IPS DF 6.9 (cell line): ENCODE results near the gene DCLK1.

Experiments used
- DNase-seq: peaks from one replicate; pipeline ENCODE4 v3.0.0-alpha.2; 2013; ENCODE audit warnings: low read depth, low spot score
- H3K27ac ChIP-seq: one replicate; pipeline ENCODE4 v1.5.1; 2013; ENCODE audit warnings: low read length, control low read depth
- H3K27me3 ChIP-seq: 2 replicates; pipeline ENCODE4 v1.6.1; 2013; ENCODE audit warnings: mild to moderate bottlenecking, low read length; ENCODE audit not compliant: control insufficient read depth, insufficient read depth
- H3K36me3 ChIP-seq: 2 replicates; pipeline ENCODE4 v1.6.1; 2013; ENCODE audit warnings: low read length; ENCODE audit not compliant: control insufficient read depth, insufficient read depth
- H3K4me1 ChIP-seq: 2 replicates; pipeline ENCODE4 v1.6.1; 2013; ENCODE audit warnings: low read length; ENCODE audit not compliant: control insufficient read depth, insufficient read depth
- H3K4me3 ChIP-seq: 2 replicates; pipeline ENCODE4 v1.5.1; 2013; ENCODE audit warnings: mild to moderate bottlenecking, low read length
- H3K9me3 ChIP-seq: 2 replicates; pipeline ENCODE4 v1.6.1; 2013; ENCODE audit warnings: low read length, inconsistent platforms; ENCODE audit not compliant: control insufficient read depth, insufficient read depth
- WGBS: extraction: QIAGEN DNeasy Blood & Tissue Kit; methylation state at CpG from one replicate; pipeline ENCODE4 v1.1.7; 2013; ENCODE audit warnings: mixed read lengths, missing lambda C conversion rate; ENCODE audit not compliant: insufficient read length, insufficient coverage; 5-methylcytosine and 5-hydroxymethylcytosine counted together

DCLK1 gene

DNA sequence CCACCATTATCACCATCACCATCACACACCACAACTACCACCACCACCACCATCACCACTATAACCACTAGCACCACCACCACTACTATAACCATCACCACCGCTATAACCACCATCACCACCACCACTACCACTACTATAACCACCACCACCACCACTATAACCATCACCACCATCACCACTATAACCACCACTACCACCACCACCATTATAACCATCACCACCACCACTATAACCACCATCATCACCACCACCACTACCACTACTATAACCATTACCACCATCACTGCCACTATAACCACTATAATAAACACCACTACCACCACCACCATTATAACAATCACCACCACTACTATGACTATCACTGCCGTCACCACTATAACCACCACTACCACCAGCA lies 173.2 kb downstream of the DCLK1 start:
- Histone ChIP-seq H3K27me3 (no peaks in the 10 kb centered on the region), H3K4me3 (no peak overlapping the region), H3K4me1 (no peaks in the 10 kb centered on the region), H3K36me3 (no peaks in the 10 kb centered on the region), H3K9me3 (no peaks in the 10 kb centered on the region), H3K27ac (no peak overlapping the region)
- no CpG with 5 or more reads among the region's 2 CpGs for WGBS
- no peak for DNase-seq

DNA sequence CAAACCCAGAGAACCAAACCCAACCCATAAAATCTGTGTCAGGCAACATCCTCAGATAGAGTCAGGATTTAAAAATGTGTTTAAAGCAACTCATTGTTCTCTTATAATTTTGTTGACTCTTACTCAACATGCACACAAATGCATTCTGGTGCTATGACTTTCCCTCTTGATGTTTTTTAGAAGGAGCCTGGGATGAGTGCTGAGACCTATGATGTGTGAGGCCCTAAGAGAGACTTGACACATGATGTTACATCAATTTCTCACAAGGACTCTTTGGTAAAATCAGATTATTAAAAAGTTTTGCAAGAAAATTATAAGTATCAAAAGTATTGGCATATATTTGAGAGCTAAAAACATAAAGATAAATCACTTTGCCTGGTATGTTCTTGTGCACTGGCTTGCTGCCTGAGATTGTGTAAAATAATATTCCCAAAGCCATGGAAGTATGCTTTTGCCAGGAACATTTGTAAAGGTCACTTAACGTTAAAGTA lies 173.9 kb downstream of the DCLK1 start:
- no peaks in the 10 kb centered on the region for H3K36me3 ChIP-seq
- no peak for DNase-seq
- no peaks in the 10 kb centered on the region for H3K9me3 ChIP-seq
- H3K4me1 ChIP-seq, result no peaks in the 10 kb centered on the region
- WGBS, result no CpG with 5 or more reads among the region's 1 CpG
- H3K4me3 ChIP-seq, result no peak overlapping the region
- H3K27ac ChIP-seq, result no peak overlapping the region
- no peaks in the 10 kb centered on the region for H3K27me3 ChIP-seq

DNA sequence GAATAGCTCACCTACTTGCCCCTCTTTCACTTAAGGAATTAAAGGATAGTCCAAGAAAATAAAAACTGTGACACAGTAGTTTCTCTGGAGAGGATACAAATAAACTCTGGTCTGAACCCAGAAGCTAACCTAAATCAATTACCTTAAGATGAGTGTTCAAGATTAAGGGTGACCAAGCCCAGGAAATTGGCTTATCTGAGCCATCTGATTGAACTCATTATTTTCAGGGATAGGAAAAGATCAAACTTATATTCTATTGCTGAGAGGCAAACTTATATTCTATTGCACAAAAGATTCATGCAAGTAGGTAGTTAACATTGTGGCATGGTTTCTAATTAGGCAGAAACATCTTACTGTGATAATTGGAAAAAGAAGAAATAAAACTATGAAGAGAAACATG lies 175.1 kb downstream of the DCLK1 start:
- H3K27ac ChIP-seq, result no peak overlapping the region
- no peak overlapping the region for H3K4me3 ChIP-seq
- no peaks in the 10 kb centered on the region for H3K4me1 ChIP-seq
- no peaks in the 10 kb centered on the region for H3K9me3 ChIP-seq
- DNase-seq, result no peak
- no peaks in the 10 kb centered on the region for H3K27me3 ChIP-seq
- no peaks in the 10 kb centered on the region for H3K36me3 ChIP-seq

DNA sequence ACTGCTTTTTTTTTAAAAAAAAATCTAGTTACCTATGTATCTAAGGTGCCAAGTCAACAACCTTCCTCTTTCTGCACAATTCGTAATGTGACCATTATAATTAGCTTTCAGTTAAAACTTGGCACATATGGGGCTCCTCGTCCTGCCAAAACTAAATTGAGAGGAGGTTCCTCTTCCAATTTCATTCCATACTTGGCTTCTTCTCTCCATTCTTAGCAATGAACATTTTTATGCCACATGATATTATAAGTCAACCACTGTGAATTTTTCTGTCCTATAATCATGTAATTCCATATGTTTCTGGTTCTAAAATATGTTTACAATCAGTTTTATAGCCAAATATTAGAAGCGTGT lies 177.0 kb downstream of the DCLK1 start:
- no CpG with 5 or more reads among the region's 3 CpGs for WGBS
- Histone ChIP-seq H3K27me3 (no peaks in the 10 kb centered on the region), H3K4me1 (no peaks in the 10 kb centered on the region), H3K4me3 (no peak overlapping the region), H3K9me3 (no peaks in the 10 kb centered on the region), H3K36me3 (no peaks in the 10 kb centered on the region), H3K27ac (no peak overlapping the region)
- DNase-seq, result no peak

DNA sequence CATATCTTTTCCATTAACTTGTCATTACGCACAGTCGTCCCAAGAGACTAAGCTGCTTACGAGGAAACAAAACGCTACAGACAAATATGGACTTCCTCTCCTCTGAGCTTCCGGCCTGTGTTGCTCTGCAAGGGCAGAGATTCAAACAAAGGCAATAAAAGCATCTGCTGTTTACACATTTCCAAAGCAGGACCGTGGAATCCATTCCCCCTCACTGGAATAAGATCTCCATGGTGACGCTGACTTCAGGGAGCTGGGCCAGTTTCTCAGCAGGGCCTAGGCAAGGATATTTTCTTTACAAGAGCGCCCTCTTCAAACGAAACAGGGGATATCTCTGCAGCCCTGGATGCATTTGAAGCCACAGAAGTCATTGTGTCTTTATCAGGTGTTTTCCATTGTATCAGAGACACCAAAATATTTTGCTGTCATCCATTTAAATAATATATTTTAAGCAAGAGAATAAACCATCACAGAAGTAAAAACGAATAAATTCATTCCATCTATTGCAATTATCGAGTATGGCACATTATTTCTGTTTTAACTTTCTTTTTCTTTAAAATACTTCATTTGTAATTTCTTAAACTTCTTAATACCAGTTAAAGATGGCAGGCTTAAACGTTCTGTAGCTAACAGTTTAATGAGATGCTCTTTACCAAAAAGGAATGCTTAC lies 177.5 kb downstream of the DCLK1 start:
- Histone ChIP-seq H3K27ac (no peak overlapping the region), H3K27me3 (no peaks in the 10 kb centered on the region), H3K36me3 (no peaks in the 10 kb centered on the region), H3K4me1 (no peaks in the 10 kb centered on the region), H3K4me3 (no peak overlapping the region), H3K9me3 (no peaks in the 10 kb centered on the region)
- DNase-seq, result peak; percentile 63
- no CpG with 5 or more reads among the region's 12 CpGs for WGBS

DNA sequence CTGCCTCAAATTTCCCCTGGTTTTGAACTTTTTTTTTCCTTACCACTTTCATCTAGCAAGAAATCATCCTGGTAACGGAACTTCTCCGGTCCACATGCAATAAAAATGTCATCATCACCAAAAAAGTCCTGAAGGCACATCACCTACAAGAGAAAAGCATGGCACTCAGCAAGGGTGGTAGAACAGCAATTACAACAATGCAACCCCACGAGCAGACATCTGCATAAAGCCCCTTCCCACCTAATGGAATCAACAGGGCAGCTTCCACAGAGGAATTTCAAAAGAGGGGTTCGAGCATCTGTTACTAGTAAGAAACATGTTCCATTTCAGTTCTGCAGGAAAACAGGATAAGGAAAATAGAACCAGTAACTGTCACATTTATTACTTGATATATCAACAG lies 183.9 kb downstream of the DCLK1 start:
- H3K27ac ChIP-seq, result no peak overlapping the region
- WGBS, result no CpG with 5 or more reads among the region's 4 CpGs
- no peaks in the 10 kb centered on the region for H3K9me3 ChIP-seq
- H3K27me3 ChIP-seq, result no peaks in the 10 kb centered on the region
- DNase-seq, result no peak
- H3K4me3 ChIP-seq, result no peak overlapping the region
- H3K4me1 ChIP-seq, result peaks cover 2% of the 10 kb centered on the region; the same call in 1 of the 2 replicates
- no peaks in the 10 kb centered on the region for H3K36me3 ChIP-seq

DNA sequence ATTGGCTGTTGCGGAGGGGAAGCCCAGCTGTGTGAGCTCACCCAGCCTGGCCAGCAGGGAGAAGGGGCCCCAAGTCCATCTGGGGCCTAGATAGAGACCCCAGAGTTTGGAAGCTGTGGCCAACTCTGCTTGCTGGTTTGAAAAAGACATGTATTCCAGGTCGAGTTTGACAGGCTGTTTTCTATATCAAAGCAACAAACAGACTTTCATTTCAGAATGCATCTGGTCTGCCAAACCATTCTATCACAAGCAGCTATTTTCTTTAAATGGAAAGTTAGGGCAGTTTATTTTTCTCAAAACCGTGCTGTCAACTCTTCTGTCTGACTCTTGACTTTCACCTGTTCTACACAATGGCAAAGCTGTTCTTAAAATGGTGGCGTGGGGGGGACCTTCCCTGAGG lies 185.8 kb downstream of the DCLK1 start:
- H3K27me3 ChIP-seq, result no peaks in the 10 kb centered on the region
- no peak for DNase-seq
- H3K36me3 ChIP-seq, result no peaks in the 10 kb centered on the region
- no peak overlapping the region for H3K4me3 ChIP-seq
- H3K9me3 ChIP-seq, result no peaks in the 10 kb centered on the region
- H3K4me1 ChIP-seq, result peaks cover 2% of the 10 kb centered on the region; the same call in 1 of the 2 replicates
- WGBS, result no CpG with 5 or more reads among the region's 4 CpGs
- no peak overlapping the region for H3K27ac ChIP-seq

DNA sequence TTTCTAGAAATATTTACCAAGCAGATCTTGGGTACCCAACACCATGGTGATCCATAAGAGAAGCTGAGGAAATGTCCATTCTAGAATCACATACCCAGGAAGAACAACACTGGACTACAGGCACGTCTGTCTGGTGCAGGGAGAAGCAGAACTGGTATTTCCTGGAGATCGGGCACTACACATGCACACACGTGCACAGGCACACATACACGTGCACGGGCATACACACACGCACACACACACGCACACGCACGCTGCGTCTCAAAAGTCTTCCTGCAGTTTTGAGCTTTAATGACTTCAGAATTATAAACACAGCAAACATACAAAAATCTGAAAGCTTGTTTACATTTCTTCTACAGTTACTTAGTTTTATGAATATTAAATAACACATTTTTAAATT lies 189.8 kb downstream of the DCLK1 start:
- no peak overlapping the region for H3K27ac ChIP-seq
- H3K27me3 ChIP-seq, result no peaks in the 10 kb centered on the region
- WGBS, result no CpG with 5 or more reads among the region's 10 CpGs
- no peaks in the 10 kb centered on the region for H3K9me3 ChIP-seq
- no peak overlapping the region for H3K4me3 ChIP-seq
- DNase-seq, result no peak
- H3K4me1 ChIP-seq, result no peaks in the 10 kb centered on the region
- H3K36me3 ChIP-seq, result no peaks in the 10 kb centered on the region

DNA sequence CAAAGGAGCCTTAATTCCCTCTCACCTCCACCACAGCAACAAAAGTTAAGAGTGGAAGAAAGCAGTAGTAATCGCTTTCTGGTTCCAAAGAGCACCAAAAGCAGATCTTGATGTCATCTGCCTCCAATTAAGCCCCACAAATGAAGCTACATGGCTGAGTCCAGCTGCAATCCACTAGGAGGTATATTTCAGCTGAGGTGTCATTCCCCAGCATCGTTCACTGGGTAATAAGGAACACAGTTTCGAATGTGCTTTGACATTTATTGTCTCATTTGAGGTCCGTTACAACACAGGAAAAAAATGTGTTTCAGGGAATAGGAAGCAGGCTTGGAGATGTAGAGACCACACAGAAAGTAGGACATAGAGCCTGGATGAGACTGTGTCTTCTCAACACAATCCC lies 190.4 kb downstream of the DCLK1 start:
- Histone ChIP-seq H3K27ac (no peak overlapping the region), H3K4me1 (no peaks in the 10 kb centered on the region), H3K36me3 (no peaks in the 10 kb centered on the region), H3K4me3 (no peak overlapping the region), H3K27me3 (no peaks in the 10 kb centered on the region), H3K9me3 (no peaks in the 10 kb centered on the region)
- DNase-seq, result no peak
- no CpG with 5 or more reads among the region's 4 CpGs for WGBS

DNA sequence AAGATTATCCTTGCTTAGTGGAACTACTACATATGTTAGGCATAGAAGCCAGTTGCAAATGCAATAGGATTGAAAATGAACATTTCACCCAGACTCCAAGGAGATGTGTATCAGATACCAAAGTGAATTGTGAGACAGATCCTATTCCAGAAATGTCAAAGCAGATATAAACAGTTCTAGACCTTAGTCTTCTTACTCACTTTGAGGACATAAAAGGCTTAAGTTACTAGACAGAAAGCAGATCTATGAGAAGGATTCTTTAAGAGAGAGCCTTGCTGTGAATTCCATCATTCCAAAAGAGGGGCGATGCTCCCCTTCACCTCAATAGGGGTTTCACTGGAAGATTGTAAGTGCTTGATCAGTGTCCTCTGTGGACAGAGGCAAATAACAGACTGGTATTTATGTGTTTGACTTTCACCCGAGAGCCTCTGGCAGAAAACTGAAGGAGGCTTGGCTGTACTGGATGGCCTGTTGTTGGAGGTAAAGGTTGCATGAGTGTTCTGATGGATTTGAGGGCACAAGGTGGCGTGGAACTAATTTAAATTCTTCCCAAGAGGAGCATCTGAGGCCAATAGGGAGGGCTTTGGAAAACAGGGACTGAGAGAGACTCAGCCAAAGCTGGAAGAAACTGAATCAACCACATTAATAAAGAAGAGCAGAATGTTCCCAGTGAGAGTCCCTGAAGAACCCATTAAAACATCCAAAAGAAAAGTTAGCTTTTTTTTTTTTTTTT lies 194.8 kb downstream of the DCLK1 start:
- Histone ChIP-seq H3K36me3 (no peaks in the 10 kb centered on the region), H3K9me3 (0 out of 2 replicates have a peak, but pooled peaks cover 2% of the 10 kb centered on the region), H3K27ac (no peak overlapping the region), H3K27me3 (no peaks in the 10 kb centered on the region), H3K4me1 (no peaks in the 10 kb centered on the region), H3K4me3 (no peak overlapping the region)
- no peak for DNase-seq
- no CpG with 5 or more reads among the region's 3 CpGs for WGBS
